HG03097 (cell line): Measurements from ENCODE around the gene RACK1.

Experiments used
- ATAC-seq: cut with Tn5 transposase; IDR thresholded peaks from one replicate; pipeline ENCODE4 v1.9.1; 2021; ENCODE audit not compliant: unreplicated experiment, low FRiP score

RACK1 gene

GRCh38 chr5:181199881-181200638 lies 43.6 kb downstream of the RACK1 start:
- no peak for ATAC-seq

- no peak for ATAC-seq
Observed at GRCh38 chr5:181198905-181199519, 44.7 kb downstream of the RACK1 start.

GRCh38 chr5:181198106-181198685 lies 45.5 kb downstream of the RACK1 start:
- no peak for ATAC-seq

- no peak for ATAC-seq
Observed at GRCh38 chr5:181197326-181197951, 46.3 kb downstream of the RACK1 start.

GRCh38 chr5:181195249-181195761 lies 48.4 kb downstream of the RACK1 start:
- no peak for ATAC-seq

- ATAC-seq, result no peak
Observed at GRCh38 chr5:181194489-181195248, 49.0 kb downstream of the RACK1 start.

GRCh38 chr5:181193656-181194055 lies 50.0 kb downstream of the RACK1 start:
- no peak for ATAC-seq

- no peak for ATAC-seq
Observed at GRCh38 chr5:181192337-181193046, 51.2 kb downstream of the RACK1 start.

GRCh38 chr5:181191526-181192336 lies 52.0 kb downstream of the RACK1 start:
- peak; percentile 44 for ATAC-seq

- ATAC-seq, result peak; percentile 4
Observed at GRCh38 chr5:181190711-181191525, 52.8 kb downstream of the RACK1 start.

- ATAC-seq, result no peak
Observed at GRCh38 chr5:181189962-181190710, 53.6 kb downstream of the RACK1 start.

GRCh38 chr5:181189363-181189961 lies 54.2 kb downstream of the RACK1 start:
- ATAC-seq, result no peak

- peak; percentile 14 for ATAC-seq
Observed at GRCh38 chr5:181188700-181189362, 54.9 kb downstream of the RACK1 start.

- ATAC-seq, result no peak
Observed at GRCh38 chr5:181187500-181188213, 56.0 kb downstream of the RACK1 start.

GRCh38 chr5:181186986-181187499 lies 56.7 kb downstream of the RACK1 start:
- ATAC-seq, result no peak
